Lower leg skin (tissue), 3 donors: ENCODE data around the gene CNIH1.
"Not testable (repeated sequence)": the region's sequence is repeated elsewhere in the genome, so short reads cannot be mapped to it uniquely, and the experiment has no call there.

Experiments
- CTCF ChIP-seq, 3 donors: fragments of 450-650 bp; IDR thresholded peaks; one replicate each; pipeline ENCODE4 v1.5.1; 2016; ENCODE audit warnings: antibody characterized with exemption in 3 of 3, mild to moderate bottlenecking in 3 of 3, moderate library complexity in 2 of 3
- POLR2A ChIP-seq, 2 donors: fragments of 450-650 bp; IDR thresholded peaks; one replicate each; pipeline ENCODE4 v1.6.1; 2016 to 2017; ENCODE audit warnings: antibody characterized with exemption in 2 of 2, mild to moderate bottlenecking in 1 of 2, moderate library complexity in 1 of 2

GRCh38 chr14:54456820-54457608 lies 15.8 kb upstream of the CNIH1 start:
- TF ChIP-seq CTCF, POLR2A (IDR thresholded peaks at IDR 0.05): not testable (repeated sequence)
